GM21576 (cell line): ENCODE data around the gene SLC35A5.

Source experiments
- ATAC-seq: cut with Tn5 transposase; IDR thresholded peaks from one replicate; pipeline ENCODE4 v1.9.1; 2021; ENCODE audit warnings: mild to moderate bottlenecking, moderate library complexity; ENCODE audit not compliant: unreplicated experiment

The SLC35A5 gene

GRCh38 chr3:112569265-112569664, 7.4 kb downstream of the SLC35A5 start:
- no peak for ATAC-seq

- no peak for ATAC-seq
These were observed 10.9 kb downstream of the SLC35A5 start for GRCh38 chr3:112572701-112573100.

- ATAC-seq = no peak
These were observed 17.4 kb downstream of the SLC35A5 start for GRCh38 chr3:112579232-112579631.

GRCh38 chr3:112579697-112580096, 17.9 kb downstream of the SLC35A5 start:
- ATAC-seq = no peak

- ATAC-seq = no peak
These were observed 20.5 kb downstream of the SLC35A5 start for GRCh38 chr3:112582244-112582874.

GRCh38 chr3:112583105-112583504, 21.3 kb downstream of the SLC35A5 start:
- ATAC-seq = no peak

- no peak for ATAC-seq
These were observed 23.9 kb downstream of the SLC35A5 start for GRCh38 chr3:112585782-112586181.

- no peak for ATAC-seq
These were observed 25.5 kb downstream of the SLC35A5 start for GRCh38 chr3:112587336-112587735.

- ATAC-seq = no peak
These were observed 31.4 kb downstream of the SLC35A5 start for GRCh38 chr3:112593258-112593657.

- ATAC-seq = no peak
These were observed 33.0 kb downstream of the SLC35A5 start for GRCh38 chr3:112594856-112595255.

- no peak for ATAC-seq
These were observed 36.1 kb downstream of the SLC35A5 start for GRCh38 chr3:112597945-112598344.

- ATAC-seq = no peak
These were observed 36.9 kb downstream of the SLC35A5 start for GRCh38 chr3:112598731-112599130.

GRCh38 chr3:112602217-112602838, 40.5 kb downstream of the SLC35A5 start:
- peak; percentile 81 for ATAC-seq

GRCh38 chr3:112604536-112604935, 42.7 kb downstream of the SLC35A5 start:
- no peak for ATAC-seq

GRCh38 chr3:112605285-112605684, 43.4 kb downstream of the SLC35A5 start:
- no peak for ATAC-seq

- ATAC-seq = no peak
These were observed 44.3 kb downstream of the SLC35A5 start for GRCh38 chr3:112606098-112606497.

GRCh38 chr3:112607863-112608262, 46.0 kb downstream of the SLC35A5 start:
- ATAC-seq = no peak

- no peak for ATAC-seq
These were observed 48.3 kb downstream of the SLC35A5 start for GRCh38 chr3:112610121-112610520.

- no peak for ATAC-seq
These were observed 50.1 kb downstream of the SLC35A5 start for GRCh38 chr3:112611752-112612515.

GRCh38 chr3:112615989-112616731, 54.3 kb downstream of the SLC35A5 start:
- ATAC-seq = no peak

GRCh38 chr3:112617285-112617684, 55.4 kb downstream of the SLC35A5 start:
- no peak for ATAC-seq
